K562 (cell line): ENCODE results near the gene PPDPF. TPM values are rescaled to one million over a fixed set of nuclear protein-coding genes. Genes with fewer than 3 reads are reported as not detected.

Experiments
- ATAC-seq: fragments of 200-7000 bp; cut with Tn5 transposase; 3 replicates; pipeline ENCODE4 v1.9.1; 2020; ENCODE audit warnings: moderate library complexity
- BruUV-seq: library from RNA; stranded (reverse); fragments of 400-500 nt; replicated peaks from 2 replicates; lab custom pipeline; 2021; lab: Mats Ljungman, UMichigan
- CTCF ChIA-PET: fragments of 300-600 bp; formaldehyde crosslinking; extraction: SDS; loops from one replicate; lab custom pipeline; 2021; ENCODE audit warnings: low intra/inter-chr PET ratio; lab: Yijun Ruan, JAX
- POLR2A ChIA-PET: fragments of 300-600, 350-650 bp; sonication (Branson Sonifier 250); formaldehyde crosslinking; extraction: SDS; loops from one replicate; lab custom pipeline; 2021; ENCODE audit warnings: antibody characterized with exemption, inconsistent platforms; lab: Yijun Ruan, JAX
- DNase-seq, 4 experiments: peaks; one replicate each; pipeline versions ENCODE4 v3.0.0 to v3.0.0-alpha.2; 2011 to 2018; ENCODE audit warnings: low spot score in 3 of 4, mixed read lengths in 3 of 4; ENCODE audit errors: extremely low read depth in 1 of 4
- FAIRE-seq: peaks from 2 replicates; lab custom pipeline; 2011; peaks lifted over from hg19 to GRCh38; lab: Jason Lieb, UNC
- H2AFZ ChIP-seq: 2 replicates; pipeline ENCODE4 v1.6.0; 2011; ENCODE audit warnings: low read depth, low read length, control low read depth, inconsistent platforms
- H3K27ac ChIP-seq: fragments of 200-600 bp; 3 replicates; pipeline ENCODE4 v1.8.0; 2011; ENCODE audit warnings: low read depth, mild to moderate bottlenecking, control low read depth, inconsistent platforms, low read length, moderate library complexity, mixed read lengths; ENCODE audit errors: extremely low read depth
- H3K27me3 ChIP-seq, 2 experiments: fragments of 300-600 bp in 1 of 2; 2 replicates in 1 of 2; 3 replicates in 1 of 2; pipeline versions ENCODE4 v1.6.0 to v1.8.0; 2011; ENCODE audit warnings: inconsistent platforms in 2 of 2, low read length in 2 of 2, mild to moderate bottlenecking in 1 of 2, mixed read lengths in 1 of 2, moderate library complexity in 1 of 2; ENCODE audit not compliant: control insufficient read depth in 2 of 2, insufficient read depth in 2 of 2
- H3K36me3 ChIP-seq: fragments of 300-600 bp; 3 replicates; pipeline ENCODE4 v1.8.0; 2011; ENCODE audit warnings: mild to moderate bottlenecking, low read length, inconsistent platforms; ENCODE audit not compliant: control insufficient read depth, insufficient read depth
- H3K4me1 ChIP-seq, 2 experiments: fragments of 200-600 bp in 1 of 2; replicated peaks in 1 of 2; 2 replicates in 1 of 2; 3 replicates in 1 of 2; pipeline versions ENCODE4 v1.5.1 to v1.8.0; 2011; ENCODE audit warnings: inconsistent platforms in 2 of 2, low read length in 2 of 2, mild to moderate bottlenecking in 1 of 2, mixed read lengths in 1 of 2, moderate library complexity in 1 of 2; ENCODE audit not compliant: control insufficient read depth in 2 of 2, insufficient read depth in 2 of 2
- H3K4me2 ChIP-seq: 2 replicates; pipeline ENCODE4 v1.6.1; 2011; ENCODE audit warnings: low read length, control low read depth, inconsistent platforms, mixed read lengths; ENCODE audit not compliant: insufficient read depth
- H3K4me3 ChIP-seq: fragments of 200-600 bp; sonication (generic), shearing (Covaris generic); 2 replicates; pipeline ENCODE4 v1.5.1; 2016; ENCODE audit warnings: control low read depth, inconsistent platforms
- H3K79me2 ChIP-seq: fragments of 200-600 bp; 3 replicates; pipeline ENCODE4 v1.8.0; 2011; ENCODE audit warnings: low read length, inconsistent platforms; ENCODE audit not compliant: control insufficient read depth, insufficient read depth
- H3K9ac ChIP-seq, 2 experiments: 2 replicates each; pipeline versions ENCODE4 v1.6.0 to v1.6.1; 2011; ENCODE audit warnings: low read depth in 2 of 2, low read length in 2 of 2, control low read depth in 1 of 2, inconsistent platforms in 1 of 2, mild to moderate bottlenecking in 1 of 2, mixed read lengths in 1 of 2; ENCODE audit not compliant: insufficient read depth in 1 of 2
- H3K9me1 ChIP-seq: one replicate; pipeline ENCODE4 v1.6.0; 2011; ENCODE audit warnings: inconsistent platforms, mild to moderate bottlenecking, low read length, moderate library complexity; ENCODE audit not compliant: control insufficient read depth, insufficient read depth
- H3K9me3 ChIP-seq: replicated peaks from 2 replicates; pipeline ENCODE4 v1.5.1; 2011; ENCODE audit warnings: low read depth, low read length, inconsistent platforms; ENCODE audit not compliant: control insufficient read depth, insufficient read depth
- H4K20me1 ChIP-seq: replicated peaks from 2 replicates; pipeline ENCODE4 v1.6.1; 2011; ENCODE audit warnings: low read length, inconsistent platforms, mixed read lengths; ENCODE audit not compliant: control insufficient read depth, insufficient read depth
- POLR2G ChIP-seq: fragments of 200-400 bp; formaldehyde crosslinking; IDR thresholded peaks from 2 replicates; pipeline ENCODE4 v1.6.1; 2017; ENCODE audit warnings: low read depth, mild to moderate bottlenecking, antibody characterized with exemption, low read length, moderate library complexity
- ZNF318 ChIP-seq, 2 experiments: fragments of 450-650 bp; IDR thresholded peaks; 2 replicates each; pipeline ENCODE4 v1.6.1; 2016; ENCODE audit warnings: mild to moderate bottlenecking in 2 of 2, borderline replicate concordance in 1 of 2, low read depth in 1 of 2, moderate library complexity in 1 of 2
- WGBS: fragments of 100-300 bp; shearing (Covaris generic); methylation state at CpG from one replicate; pipeline ENCODE4 v1.1.6; 2016; ENCODE audit warnings: low coverage, mixed read lengths; ENCODE audit not compliant: insufficient coverage; ENCODE audit errors: missing lambda C conversion rate; 5-methylcytosine and 5-hydroxymethylcytosine counted together
- in situ Hi-C: fragments of 300-500 bp; cut with MboI; formaldehyde crosslinking; loops from 4 replicates; pipeline ENCODE4 v1.15.0; 2018; ENCODE audit warnings: inconsistent platforms, mixed read lengths
- intact Hi-C: fragments of 100-400 bp; cut with micrococcal nuclease; formaldehyde crosslinking; loops from 2 replicates; pipeline ENCODE4 v1.14.2; 2022
- polyA plus RNA-seq, 8 experiments: library from polyadenylated mRNA; depleted of rRNA in 4 of 8; stranded (reverse) in 5 of 8; unstranded in 3 of 8; fragments of >200 nt; fragmentation: Nextera tagmentation in 2 of 8; fragmentation: Illumina TruSeq in 1 of 8; extraction: Ambion mirVana in 2 of 8; extraction: Trizol in 1 of 8; gene quantifications; 2 replicates each; pipeline versions ENCODE4 v1.2.1 to v1.2.3, GENCODE V29; 2011 to 2014; ENCODE audit warnings: inconsistent platforms in 1 of 8, missing spikeins in 1 of 8
- total RNA-seq, 7 experiments: library from RNA; depleted of rRNA in 6 of 7; stranded (reverse); fragments of >200 nt in 6 of 7; fragmentation: Illumina TruSeq in 2 of 7; extraction: Trizol in 2 of 7; gene quantifications; 2 replicates each; pipeline versions ENCODE4 v1.2.1 to v1.2.3, GENCODE V29; 2011 to 2021; ENCODE audit warnings: low replicate concordance in 1 of 7

The PPDPF gene
- total and polyA plus RNA-seq, 9 of the 15 experiments (the other 6 are each of a cell fraction or from before 2014, with no cell fraction given), result 0.77 to 233 (median 10.5) TPM

GRCh38 chr20:63563225-63563935 is 42.8 kb downstream of the PPDPF start:
- peaks cover 0 to 87% of the 10 kb centered on the region in 2 experiments; a peak in 3 of 5 replicates for H3K4me1 ChIP-seq
- no TSS peak for BruUV-seq
- no peak for FAIRE-seq
- TF ChIP-seq POLR2G, result 0 out of 2 replicates have a peak, but pooled peaks have one; percentile 14
- no peak for TF ChIP-seq ZNF318 (IDR thresholded peaks at IDR 0.05; ENCODE audit: borderline replicate concordance in 1 of 2, low read depth in 1 of 2)
- H3K4me3 ChIP-seq, result no peak overlapping the region
- no peak overlapping the region for H3K27ac ChIP-seq
- CTCF ChIA-PET, result no interaction called here
- H3K36me3 ChIP-seq, result no peaks in the 10 kb centered on the region
- WGBS, result 69% methylated on average over 45 of the region's 55 CpGs
- DNase-seq, result no peak
- H3K9me1 ChIP-seq, result no peaks in the 10 kb centered on the region
- no peaks in the 10 kb centered on the region for H3K9me3 ChIP-seq
- no peaks in the 10 kb centered on the region for H3K79me2 ChIP-seq
- in situ Hi-C loops, result no loop called here
- peaks cover 0 to 24% of the 10 kb centered on the region in 2 experiments; a peak in 2 of 5 replicates for H3K27me3 ChIP-seq
- POLR2A ChIA-PET, result interaction anchor here (0.7 kb wide), 1 partner anchor 42 kb away, joined by 3 read pairs; no protein-coding TSS in a partner anchor
- no peak overlapping the region for H2AFZ ChIP-seq
- no peaks in the 10 kb centered on the region for H4K20me1 ChIP-seq
- H3K4me2 ChIP-seq, result no peak overlapping the region
- intact Hi-C loops, result no loop called here
- ATAC-seq, result no peak
- no peak overlapping the region for H3K9ac ChIP-seq
